Dermis blood vessel endothelial cell (primary cell): ENCODE results near the gene AGMO. TPM values are rescaled to one million over a fixed set of nuclear protein-coding genes. Genes with fewer than 3 reads are reported as not detected.

Experiments used
- DNase-seq: peaks from one replicate; pipeline ENCODE4 v3.0.0; 2010
- total RNA-seq: library from RNA; depleted of rRNA; stranded (reverse); fragments of >200 nt; gene quantifications from 2 replicates; pipeline ENCODE4 v1.2.3, GENCODE V29; 2014

Gene AGMO
- total RNA-seq, 1 donor from 2014 or later = 1.9 TPM

- DNase-seq = no peak
Observed at GRCh38 chr7:15215616-15216015, 346.2 kb downstream of the AGMO start.

GRCh38 chr7:15214976-15215375, 346.8 kb downstream of the AGMO start:
- no peak for DNase-seq

GRCh38 chr7:15213093-15213492, 348.7 kb downstream of the AGMO start:
- no peak for DNase-seq

GRCh38 chr7:15209429-15209828, 352.4 kb downstream of the AGMO start:
- DNase-seq = no peak

GRCh38 chr7:15204421-15204820, 357.4 kb downstream of the AGMO start:
- no peak for DNase-seq

- DNase-seq = peak; percentile 54
Observed at GRCh38 chr7:15199482-15199881, 362.3 kb downstream of the AGMO start.

- no peak for DNase-seq
Observed at GRCh38 chr7:15197042-15197977, 364.5 kb downstream of the AGMO start.

GRCh38 chr7:15178065-15178464, 383.8 kb downstream of the AGMO start:
- no peak for DNase-seq

- DNase-seq = no peak
Observed at GRCh38 chr7:15176089-15176488, 385.7 kb downstream of the AGMO start.

- no peak for DNase-seq
Observed at GRCh38 chr7:15175152-15175551, 386.7 kb downstream of the AGMO start.

GRCh38 chr7:15174485-15174884, 387.3 kb downstream of the AGMO start:
- no peak for DNase-seq

- DNase-seq = peak; percentile 5
Observed at GRCh38 chr7:15168489-15168888, 393.3 kb downstream of the AGMO start.

GRCh38 chr7:15167912-15168311, 393.9 kb downstream of the AGMO start:
- no peak for DNase-seq

- no peak for DNase-seq
Observed at GRCh38 chr7:15166620-15167019, 395.2 kb downstream of the AGMO start.

- peak; percentile 7 for DNase-seq
Observed at GRCh38 chr7:15159261-15159660, 402.6 kb downstream of the AGMO start.

- peak; percentile 87 for DNase-seq
Observed at GRCh38 chr7:15158141-15158810, 403.5 kb downstream of the AGMO start.

Other genes with a start within 250 kb of the AGMO start
- 46.5 and 53.9 TPM in 2 replicates for gene MEOX2, start 124.7 kb upstream of the AGMO start, total RNA-seq